GM21717 (cell line): ENCODE data around the gene UNKL.
"Not testable (repeated sequence)": the region's sequence is repeated elsewhere in the genome, so short reads cannot be mapped to it uniquely, and the experiment has no call there.

Source experiments
- ATAC-seq: cut with Tn5 transposase; IDR thresholded peaks from one replicate; pipeline ENCODE4 v1.9.1; 2021; ENCODE audit warnings: mild to moderate bottlenecking, moderate library complexity; ENCODE audit not compliant: unreplicated experiment

Gene UNKL

GRCh38 chr16:1446296-1447080, 32.0 kb upstream of the UNKL start:
- ATAC-seq: no peak

- ATAC-seq: no peak
Observed at GRCh38 chr16:1445518-1446203, 31.2 kb upstream of the UNKL start.

GRCh38 chr16:1444730-1445517, 30.4 kb upstream of the UNKL start:
- no peak for ATAC-seq

- ATAC-seq: no peak
Observed at GRCh38 chr16:1443980-1444729, 29.7 kb upstream of the UNKL start, which contains the start of gene CCDC154. TSS of gene CCDC154 (minus strand) at chr16:1444556. CDS start at chr16:1444322, 234 bp downstream.

- no peak for ATAC-seq
Observed at GRCh38 chr16:1443403-1443973, 29.0 kb upstream of the UNKL start.

- no peak for ATAC-seq
Observed at GRCh38 chr16:1442697-1443096, 28.2 kb upstream of the UNKL start.

- no peak for ATAC-seq
Observed at GRCh38 chr16:1441391-1441829, 26.9 kb upstream of the UNKL start.

GRCh38 chr16:1439699-1440074, 25.2 kb upstream of the UNKL start:
- not testable (repeated sequence) for ATAC-seq

- no peak for ATAC-seq
Observed at GRCh38 chr16:1439058-1439698, 24.7 kb upstream of the UNKL start.

- no peak for ATAC-seq
Observed at GRCh38 chr16:1438229-1439057, 23.9 kb upstream of the UNKL start.

GRCh38 chr16:1437606-1438005, 23.1 kb upstream of the UNKL start:
- no peak for ATAC-seq

GRCh38 chr16:1436731-1437355, 22.3 kb upstream of the UNKL start:
- ATAC-seq: no peak

- no peak for ATAC-seq
Observed at GRCh38 chr16:1435921-1436697, 21.6 kb upstream of the UNKL start.

GRCh38 chr16:1434644-1435592, 20.4 kb upstream of the UNKL start:
- ATAC-seq: no peak

GRCh38 chr16:1433756-1434155, 19.3 kb upstream of the UNKL start:
- ATAC-seq: no peak

GRCh38 chr16:1433263-1433560, 18.7 kb upstream of the UNKL start:
- no peak for ATAC-seq
